HEK293 (cell line): ENCODE data around the gene RND2.
A peak's percentile ranks its signal among the peaks of the same experiment; 100 is the strongest.

Experiments
- CTCF ChIA-PET: fragments of 350-600 bp; formaldehyde crosslinking; extraction: SDS; loops from one replicate; lab custom pipeline; 2021; ENCODE audit warnings: antibody characterized with exemption; lab: Yijun Ruan, JAX
- POLR2A ChIA-PET: fragments of 300-600 bp; formaldehyde crosslinking; extraction: SDS; loops from one replicate; lab custom pipeline; 2020; ENCODE audit warnings: antibody characterized with exemption, inconsistent platforms; lab: Yijun Ruan, JAX
- H3K27ac ChIP-seq: fragments of 200-500 bp; sonication (Bioruptor generic); 2 replicates; pipeline ENCODE4 v1.5.1; 2014; ENCODE audit warnings: low read depth, low read length, control low read depth, inconsistent platforms; ENCODE audit errors: extremely low read depth
- H3K36me3 ChIP-seq, 2 experiments: fragments of 200-500 bp in 1 of 2; sonication (Bioruptor generic) in 1 of 2; 1 replicate in 1 of 2; 2 replicates in 1 of 2; pipeline ENCODE4 v1.5.1; 2014 to 2017; ENCODE audit warnings: inconsistent platforms in 2 of 2, low read length in 2 of 2; ENCODE audit not compliant: control insufficient read depth in 2 of 2, insufficient read depth in 1 of 2
- H3K4me1 ChIP-seq: fragments of 200-500 bp; sonication (Bioruptor generic); 2 replicates; pipeline ENCODE4 v1.5.1; 2014; ENCODE audit warnings: mild to moderate bottlenecking, low read length, inconsistent platforms; ENCODE audit not compliant: control insufficient read depth, insufficient read depth
- H3K4me3 ChIP-seq: 2 replicates; pipeline ENCODE4 v1.5.1; 2011; ENCODE audit warnings: low read depth, mild to moderate bottlenecking, control low read depth, low read length, moderate library complexity
- H3K9me3 ChIP-seq: fragments of 200-500 bp; sonication (Bioruptor generic); 2 replicates; pipeline ENCODE4 v1.5.1; 2014; ENCODE audit warnings: low read depth, low read length, inconsistent platforms; ENCODE audit not compliant: control insufficient read depth, insufficient read depth
- FEZF1 ChIP-seq: fragments of 450-650 bp; formaldehyde crosslinking; IDR thresholded peaks from 2 replicates; pipeline ENCODE4 v1.5.1; 2016; ENCODE audit warnings: missing biosample characterization, missing genetic modification characterization
- IKZF3 ChIP-seq: fragments of 450-650 bp; IDR thresholded peaks from 2 replicates; pipeline ENCODE4 v1.5.0; 2018; ENCODE audit warnings: missing biosample characterization, mild to moderate bottlenecking, missing genetic modification characterization, moderate library complexity
- MEIS1 ChIP-seq: sonication (generic); formaldehyde crosslinking; IDR thresholded peaks from 2 replicates; pipeline ENCODE4 v1.8.1; 2022; ENCODE audit warnings: missing genetic modification reagents, mild to moderate bottlenecking, borderline replicate concordance
- MYNN ChIP-seq: fragments of 450-650 bp; formaldehyde crosslinking; IDR thresholded peaks from 2 replicates; pipeline ENCODE4 v1.5.1; 2016; ENCODE audit warnings: missing biosample characterization, missing genetic modification characterization, borderline replicate concordance
- PBX3 ChIP-seq: sonication (generic); formaldehyde crosslinking; IDR thresholded peaks from 2 replicates; pipeline ENCODE4 v1.8.1; 2022; ENCODE audit warnings: mild to moderate bottlenecking, moderate library complexity, missing genetic modification reagents
- RBAK ChIP-seq: fragments of 450-650 bp; formaldehyde crosslinking; IDR thresholded peaks from 2 replicates; pipeline ENCODE4 v1.5.1; 2016; ENCODE audit warnings: missing biosample characterization, missing genetic modification characterization
- SP7 ChIP-seq: fragments of 450-650 bp; formaldehyde crosslinking; IDR thresholded peaks from 2 replicates; pipeline ENCODE4 v1.5.1; 2016; ENCODE audit warnings: missing biosample characterization, missing genetic modification characterization
- ZFP3 ChIP-seq: fragments of 450-650 bp; formaldehyde crosslinking; IDR thresholded peaks from 2 replicates; pipeline ENCODE4 v1.5.1; 2016; ENCODE audit warnings: low read depth, missing biosample characterization, missing genetic modification characterization
- ZFP69B ChIP-seq: fragments of 450-650 bp; formaldehyde crosslinking; IDR thresholded peaks from 2 replicates; pipeline ENCODE4 v1.5.1; 2016; ENCODE audit warnings: missing biosample characterization, missing genetic modification characterization
- ZNF114 ChIP-seq: fragments of 450-650 bp; formaldehyde crosslinking; IDR thresholded peaks from 2 replicates; pipeline ENCODE4 v1.5.0; 2017; ENCODE audit warnings: missing biosample characterization, missing genetic modification characterization
- ZNF133 ChIP-seq: fragments of 450-650 bp; formaldehyde crosslinking; IDR thresholded peaks from 2 replicates; pipeline ENCODE4 v1.5.1; 2016; ENCODE audit warnings: missing biosample characterization, missing genetic modification characterization
- ZNF140 ChIP-seq: fragments of 450-650 bp; formaldehyde crosslinking; IDR thresholded peaks from 2 replicates; pipeline ENCODE4 v1.5.1; 2016; ENCODE audit warnings: missing biosample characterization, missing genetic modification characterization
- ZNF148 ChIP-seq: fragments of 450-650 bp; formaldehyde crosslinking; IDR thresholded peaks from 2 replicates; pipeline ENCODE4 v1.5.0; 2017; ENCODE audit warnings: missing biosample characterization, missing genetic modification characterization, borderline replicate concordance
- ZNF23 ChIP-seq: fragments of 450-650 bp; formaldehyde crosslinking; IDR thresholded peaks from 2 replicates; pipeline ENCODE4 v1.5.1; 2016; ENCODE audit warnings: missing biosample characterization, missing genetic modification characterization, borderline replicate concordance
- ZNF354C ChIP-seq: fragments of 450-650 bp; formaldehyde crosslinking; IDR thresholded peaks from 2 replicates; pipeline ENCODE4 v1.5.1; 2016; ENCODE audit warnings: missing biosample characterization, missing genetic modification characterization, low read depth, borderline replicate concordance
- ZNF398 ChIP-seq: fragments of 450-650 bp; formaldehyde crosslinking; IDR thresholded peaks from 2 replicates; pipeline ENCODE4 v1.5.1; 2017; ENCODE audit warnings: missing biosample characterization, missing genetic modification characterization
- ZNF423 ChIP-seq: fragments of 450-650 bp; formaldehyde crosslinking; IDR thresholded peaks from 2 replicates; pipeline ENCODE4 v1.5.1; 2016; ENCODE audit warnings: missing biosample characterization, missing genetic modification characterization
- ZNF449 ChIP-seq: fragments of 450-650 bp; formaldehyde crosslinking; IDR thresholded peaks from 2 replicates; pipeline ENCODE4 v1.5.1; 2017; ENCODE audit warnings: missing biosample characterization, mild to moderate bottlenecking, missing genetic modification characterization, moderate library complexity
- ZNF513 ChIP-seq: fragments of 450-650 bp; IDR thresholded peaks from 2 replicates; pipeline ENCODE4 v1.5.1; 2018; ENCODE audit warnings: missing biosample characterization, missing genetic modification characterization
- ZNF580 ChIP-seq: fragments of 450-650 bp; formaldehyde crosslinking; IDR thresholded peaks from 2 replicates; pipeline ENCODE4 v1.5.1; 2016; ENCODE audit warnings: missing biosample characterization, missing genetic modification characterization
- ZNF596 ChIP-seq: fragments of 450-650 bp; IDR thresholded peaks from 2 replicates; pipeline ENCODE4 v1.5.0; 2018; ENCODE audit warnings: missing biosample characterization, mild to moderate bottlenecking, missing genetic modification characterization, moderate library complexity
- ZNF623 ChIP-seq: fragments of 450-650 bp; formaldehyde crosslinking; IDR thresholded peaks from 2 replicates; pipeline ENCODE4 v1.5.1; 2016; ENCODE audit warnings: missing biosample characterization, missing genetic modification characterization
- ZNF629 ChIP-seq: fragments of 450-650 bp; formaldehyde crosslinking; IDR thresholded peaks from 2 replicates; pipeline ENCODE4 v1.5.1; 2017; ENCODE audit warnings: missing biosample characterization, missing genetic modification characterization
- ZNF658 ChIP-seq: fragments of 450-650 bp; formaldehyde crosslinking; IDR thresholded peaks from 2 replicates; pipeline ENCODE4; 2016; ENCODE audit warnings: missing biosample characterization, missing genetic modification characterization
- ZNF768 ChIP-seq: fragments of 450-650 bp; formaldehyde crosslinking; IDR thresholded peaks from 2 replicates; pipeline ENCODE4 v1.5.1; 2018; ENCODE audit warnings: missing biosample characterization, mild to moderate bottlenecking, missing genetic modification characterization

RND2 gene

GRCh38 chr17:43010667-43011308, 14.2 kb upstream of the RND2 start (continued):
- TF ChIP-seq ZNF354C (tag by site-specific recombination) (no peak), ZNF580 (tag by site-specific recombination) (no peak), ZNF133 (tag by site-specific recombination) (no peak), ZNF623 (tag by site-specific recombination) (no peak), SP7 (tag by site-specific recombination) (0 out of 2 replicates have a peak, but pooled peaks have one; percentile 17), FEZF1 (peak; percentile 71), ZNF658 (tag by site-specific recombination) (no peak), RBAK (tag by site-specific recombination) (no peak)

- no peaks in the 10 kb centered on the region for H3K9me3 ChIP-seq
- no peaks in the 10 kb centered on the region for H3K4me1 ChIP-seq
- H3K36me3 ChIP-seq, result peaks cover 0 to 39% of the 10 kb centered on the region in 2 experiments; a peak in 1 of 3 replicates
- CTCF ChIA-PET, result interaction anchor here (0.6 to 1.3 kb wide), 3 partner anchors 12 to 552 kb away, joined by 3 to 5 read pairs (median 3); no protein-coding TSS in a partner anchor
- H3K27ac ChIP-seq, result no peak overlapping the region
- POLR2A ChIA-PET, result interaction anchor here (1.3 to 3.4 kb wide), 4 partner anchors 10 to 14 kb away, joined by 5 to 29 read pairs (median 10); partner anchors contain the start of genes RPL27 and VAT1
- TF ChIP-seq ZNF596 (no peak), ZNF629 (tag by site-specific recombination) (no peak), MEIS1 (CRISPR knock-in tag) (no peak), ZNF398 (tag by site-specific recombination) (no peak), PBX3 (no peak), ZNF513 (tag by site-specific recombination) (no peak), ZNF423 (no peak), ZNF768 (no peak), ZFP69B (tag by site-specific recombination) (no peak), ZFP3 (tag by site-specific recombination) (no peak), ZNF140 (tag by site-specific recombination) (no peak), ZNF449 (tag by site-specific recombination) (no peak), ZNF148 (tag by site-specific recombination) (no peak), ZNF114 (tag by site-specific recombination) (no peak), MYNN (tag by site-specific recombination) (no peak), IKZF3 (tag by site-specific recombination) (no peak), ZNF23 (no peak)
- no peak overlapping the region for H3K4me3 ChIP-seq
Measured at GRCh38 chr17:43011728-43012472, 13.1 kb upstream of the RND2 start.
